ENCODE measurements around the gene PIN1. TPM values are rescaled to one million over a fixed set of nuclear protein-coding genes. Genes with fewer than 3 reads are reported as not detected.

Gene PIN1
- total RNA-seq, 1 donor from 2014 or later, result 57.1 TPM

- Mint-ChIP-seq H3K36me3 (ENCODE audit: low read depth) (no peaks in the 10 kb centered on the region), H3K27ac (peak overlapping the region; percentile 87), H3K4me3 (peak overlapping the region; percentile 88), H3K9me3 (no peaks in the 10 kb centered on the region), H3K4me1 (peaks cover 17% of the 10 kb centered on the region), H3K27me3 (no peaks in the 10 kb centered on the region)
- no peak for TF ChIP-seq CTCF (IDR thresholded peaks at IDR 0.05)
- intact Hi-C loops (cut with micrococcal nuclease), result loop anchor here (2.0 to 5.0 kb wide), 3 partner anchors 118 to 484 kb away; partner anchors contain the start of genes ZNF426, ZNF562 and ZNF699
- DNase-seq, result no peak
- ChIA-PET CTCF (interaction anchor here (1.4 to 1.6 kb wide), 2 partner anchors 168 to 588 kb away, joined by 3 to 8 read pairs; no protein-coding TSS in a partner anchor), POLR2A (interaction anchor here (1.8 to 2.3 kb wide), 3 partner anchors 25 to 167 kb away, joined by 6 to 16 read pairs (median 7); partner anchors contain the start of genes FBXL12 and ZNF846)
- ATAC-seq (ENCODE audit: low read depth), result peak; percentile 8
These were observed 42.0 kb upstream of the PIN1 start for GRCh38 chr19:9793071-9793591.

GRCh38 chr19:9796113-9796773 is 38.9 kb upstream of the PIN1 start:
- Mint-ChIP-seq H3K9me3 (no peaks in the 10 kb centered on the region), H3K27me3 (no peaks in the 10 kb centered on the region), H3K36me3 (ENCODE audit: low read depth) (no peaks in the 10 kb centered on the region), H3K27ac (peak overlapping the region; percentile 70), H3K4me3 (no peak overlapping the region), H3K4me1 (peaks cover 12% of the 10 kb centered on the region)
- TF ChIP-seq CTCF (IDR thresholded peaks at IDR 0.05), result no peak
- DNase-seq (peak; percentile 62), ATAC-seq (ENCODE audit: low read depth) (peak; percentile 16)
- intact Hi-C loops (cut with micrococcal nuclease), result loop anchor here (1.0 to 5.0 kb wide), 8 partner anchors 11 to 660 kb away; partner anchors contain the start of genes FBXL12, ZNF266, ZNF317 and ZNF561
- CTCF ChIA-PET, result interaction anchor here (0.9 to 3.0 kb wide), 6 partner anchors 27 to 663 kb away, joined by 4 to 36 read pairs (median 5); partner anchors contain the start of gene ZNF846
- POLR2A ChIA-PET, result interaction anchor here (0.8 to 1.6 kb wide), 3 partner anchors 22 to 32 kb away, joined by 3 to 10 read pairs (median 3); partner anchors contain the start of genes FBXL12 and UBL5

- Mint-ChIP-seq H3K27me3 (no peaks in the 10 kb centered on the region), H3K36me3 (ENCODE audit: low read depth) (no peaks in the 10 kb centered on the region), H3K27ac (no peak overlapping the region), H3K9me3 (no peaks in the 10 kb centered on the region), H3K4me3 (no peak overlapping the region), H3K4me1 (peaks cover 8% of the 10 kb centered on the region)
- intact Hi-C loops (cut with micrococcal nuclease), result loop anchor here (5.0 kb wide), 1 partner anchor 361 kb away; the partner anchor contains the start of gene ZNF266
- no peak for TF ChIP-seq CTCF (IDR thresholded peaks at IDR 0.05)
- no peak for DNase-seq
- ChIA-PET CTCF (interaction anchor here (0.6 to 3.0 kb wide), 6 partner anchors 172 to 709 kb away, joined by 3 to 36 read pairs (median 5); no protein-coding TSS in a partner anchor), POLR2A (no interaction called here)
- no peak for ATAC-seq (ENCODE audit: low read depth)
These were observed 37.2 kb upstream of the PIN1 start for GRCh38 chr19:9797871-9798270.

GRCh38 chr19:9799162-9799561 is 36.0 kb upstream of the PIN1 start:
- Mint-ChIP-seq H3K27ac (no peak overlapping the region), H3K4me1 (peaks cover 4% of the 10 kb centered on the region), H3K36me3 (ENCODE audit: low read depth) (no peaks in the 10 kb centered on the region), H3K4me3 (no peak overlapping the region), H3K9me3 (no peaks in the 10 kb centered on the region), H3K27me3 (no peaks in the 10 kb centered on the region)
- DNase-seq (no peak), ATAC-seq (ENCODE audit: low read depth) (no peak)
- intact Hi-C loops (cut with micrococcal nuclease), result loop anchor here (5.0 kb wide), 1 partner anchor 362 kb away; the partner anchor contains the start of gene ZNF266
- CTCF ChIA-PET, result interaction anchor here (1.3 to 2.3 kb wide), 3 partner anchors 173 to 594 kb away, joined by 5 to 10 read pairs (median 5); no protein-coding TSS in a partner anchor
- TF ChIP-seq CTCF (IDR thresholded peaks at IDR 0.05), result no peak
- POLR2A ChIA-PET, result interaction anchor here (0.6 to 1.4 kb wide), 3 partner anchors 20 to 416 kb away, joined by 3 to 4 read pairs (median 3); partner anchors contain the start of genes FBXL12 and ZNF846

- no peak for ATAC-seq (ENCODE audit: low read depth)
- ChIA-PET CTCF (no interaction called here), POLR2A (interaction anchor here (0.7 kb wide), 1 partner anchor 194 kb away, joined by 5 read pairs; no protein-coding TSS in a partner anchor)
- no peaks in the 10 kb centered on the region for H3K9me3 Mint-ChIP-seq
- no peaks in the 10 kb centered on the region for H3K27me3 Mint-ChIP-seq
- no peaks in the 10 kb centered on the region for H3K36me3 Mint-ChIP-seq (ENCODE audit: low read depth)
- no peak overlapping the region for H3K4me3 Mint-ChIP-seq
- no peak overlapping the region for H3K27ac Mint-ChIP-seq
- no peak for TF ChIP-seq CTCF (IDR thresholded peaks at IDR 0.05)
- H3K4me1 Mint-ChIP-seq, result no peaks in the 10 kb centered on the region
- no peak for DNase-seq
- intact Hi-C loops (cut with micrococcal nuclease), result no loop called here
These were observed 33.1 kb upstream of the PIN1 start for GRCh38 chr19:9801976-9802375.
